ENCODE results near the gene SULF2. TPM values are rescaled to one million over a fixed set of nuclear protein-coding genes. Genes with fewer than 3 reads are reported as not detected.

SULF2 gene
- 10 to 100 TPM; 16.5 to 49.4 (median 31.1) TPM for total RNA-seq

DNA sequence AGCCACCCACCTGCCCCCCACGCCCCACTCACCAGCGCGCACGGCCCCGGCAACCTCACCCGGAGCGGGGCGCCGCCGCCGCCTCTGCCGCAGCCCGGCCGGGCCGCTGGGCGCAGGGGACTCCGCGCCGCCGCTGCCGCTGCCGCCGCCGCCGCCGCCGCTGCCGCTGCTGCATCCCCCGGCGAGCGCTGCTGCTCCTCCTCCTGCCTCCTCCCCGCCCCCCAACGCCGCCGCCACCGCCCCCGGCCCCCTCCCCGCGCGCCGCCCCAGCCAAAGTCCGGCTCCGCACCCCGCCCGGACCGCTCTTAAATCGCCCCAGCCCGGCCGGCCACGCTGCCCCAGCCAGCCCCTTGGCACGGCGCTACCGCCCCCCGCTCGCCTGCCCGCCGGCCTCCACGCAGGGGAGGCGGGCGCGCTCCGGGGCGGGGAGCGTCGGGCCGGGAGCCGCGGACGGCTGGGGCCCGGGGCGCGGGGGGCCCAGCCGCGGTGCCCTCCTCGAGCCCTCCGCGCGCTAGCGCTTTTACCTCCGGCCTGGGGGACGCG lies at the start of gene SULF2:
Gene SULF2, minus strand, starts transcription at position 171 of the 543 bp plus-strand sequence. CDS start 28,118 bp downstream, outside the sequence.
- TF ChIP-seq, protein P1, sequence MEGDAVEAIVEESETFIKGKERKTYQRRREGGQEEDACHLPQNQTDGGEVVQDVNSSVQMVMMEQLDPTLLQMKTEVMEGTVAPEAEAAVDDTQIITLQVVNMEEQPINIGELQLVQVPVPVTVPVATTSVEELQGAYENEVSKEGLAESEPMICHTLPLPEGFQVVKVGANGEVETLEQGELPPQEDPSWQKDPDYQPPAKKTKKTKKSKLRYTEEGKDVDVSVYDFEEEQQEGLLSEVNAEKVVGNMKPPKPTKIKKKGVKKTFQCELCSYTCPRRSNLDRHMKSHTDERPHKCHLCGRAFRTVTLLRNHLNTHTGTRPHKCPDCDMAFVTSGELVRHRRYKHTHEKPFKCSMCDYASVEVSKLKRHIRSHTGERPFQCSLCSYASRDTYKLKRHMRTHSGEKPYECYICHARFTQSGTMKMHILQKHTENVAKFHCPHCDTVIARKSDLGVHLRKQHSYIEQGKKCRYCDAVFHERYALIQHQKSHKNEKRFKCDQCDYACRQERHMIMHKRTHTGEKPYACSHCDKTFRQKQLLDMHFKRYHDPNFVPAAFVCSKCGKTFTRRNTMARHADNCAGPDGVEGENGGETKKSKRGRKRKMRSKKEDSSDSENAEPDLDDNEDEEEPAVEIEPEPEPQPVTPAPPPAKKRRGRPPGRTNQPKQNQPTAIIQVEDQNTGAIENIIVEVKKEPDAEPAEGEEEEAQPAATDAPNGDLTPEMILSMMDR (IDR thresholded peaks at IDR 0.05; ENCODE audit: low read depth), result no peak

DNA sequence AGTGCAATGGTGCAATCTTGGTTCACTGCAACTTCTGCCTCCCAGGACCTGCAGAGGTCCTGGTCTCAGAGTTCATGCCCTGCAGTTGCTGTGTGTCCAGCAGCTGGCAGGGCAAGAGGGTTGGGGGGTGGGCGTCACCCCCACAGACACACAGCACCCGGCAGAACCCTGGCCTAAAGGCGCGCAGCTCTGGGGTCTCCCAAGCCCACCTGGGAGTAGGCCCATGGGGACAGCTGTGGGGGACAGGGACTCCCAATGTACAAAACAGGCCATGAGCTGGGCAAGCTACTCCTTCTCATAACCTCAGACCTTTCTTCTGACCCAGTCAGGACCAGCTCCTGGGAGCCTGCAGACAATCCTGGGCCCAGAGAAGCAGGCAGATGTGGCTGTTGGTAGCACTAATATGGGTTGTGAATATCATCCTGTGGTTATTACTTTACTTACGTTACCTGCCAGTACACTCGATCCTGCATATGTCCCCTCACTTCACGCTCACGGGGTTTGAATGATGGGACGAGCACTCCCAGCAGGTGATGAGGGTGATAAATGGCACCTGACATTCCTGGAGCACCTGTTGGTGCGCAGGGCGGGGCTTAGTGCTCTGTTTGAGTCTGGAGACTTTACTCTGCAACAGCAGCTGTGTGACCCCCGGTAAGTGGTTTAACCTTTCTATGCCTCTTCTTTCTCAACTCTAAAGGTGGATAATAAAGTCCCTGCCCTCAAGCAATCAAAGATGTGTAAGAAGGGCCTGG lies 39.9 kb upstream of the SULF2 start:
- TF ChIP-seq, protein P1 (IDR thresholded peaks at IDR 0.05; ENCODE audit: low read depth), result no peak

DNA sequence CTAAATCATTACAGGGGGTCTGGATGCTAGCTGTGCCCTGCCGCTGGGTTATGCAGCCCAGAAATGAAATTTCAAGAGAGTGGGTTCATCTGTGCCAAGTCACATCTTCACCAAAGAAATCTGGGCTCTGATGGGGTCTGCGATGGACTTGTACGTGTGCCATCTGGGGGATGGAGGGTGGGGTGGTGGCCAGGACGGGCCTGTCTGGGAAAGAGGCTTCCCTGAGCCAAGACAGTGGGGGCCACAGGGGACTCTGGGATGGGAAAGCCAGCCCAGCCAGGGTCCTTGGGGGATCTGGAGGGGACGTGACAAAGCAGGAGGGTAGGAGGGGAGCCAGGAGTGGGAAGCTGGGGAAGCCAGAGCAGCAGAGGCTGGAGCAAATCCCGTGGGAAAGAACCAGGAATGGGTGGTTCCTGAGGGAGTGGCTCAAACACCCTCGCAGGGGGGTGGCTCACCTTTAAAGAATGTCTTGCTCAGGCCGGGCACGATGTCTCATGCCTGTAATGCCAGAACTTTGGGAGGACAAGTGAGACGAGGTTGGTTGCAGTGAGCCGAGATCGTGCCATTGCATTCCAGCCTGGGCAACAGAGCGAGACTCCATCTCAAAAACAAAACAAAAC lies 36.3 kb upstream of the SULF2 start:
- TF ChIP-seq, protein P1 (IDR thresholded peaks at IDR 0.05; ENCODE audit: low read depth), result no peak

DNA sequence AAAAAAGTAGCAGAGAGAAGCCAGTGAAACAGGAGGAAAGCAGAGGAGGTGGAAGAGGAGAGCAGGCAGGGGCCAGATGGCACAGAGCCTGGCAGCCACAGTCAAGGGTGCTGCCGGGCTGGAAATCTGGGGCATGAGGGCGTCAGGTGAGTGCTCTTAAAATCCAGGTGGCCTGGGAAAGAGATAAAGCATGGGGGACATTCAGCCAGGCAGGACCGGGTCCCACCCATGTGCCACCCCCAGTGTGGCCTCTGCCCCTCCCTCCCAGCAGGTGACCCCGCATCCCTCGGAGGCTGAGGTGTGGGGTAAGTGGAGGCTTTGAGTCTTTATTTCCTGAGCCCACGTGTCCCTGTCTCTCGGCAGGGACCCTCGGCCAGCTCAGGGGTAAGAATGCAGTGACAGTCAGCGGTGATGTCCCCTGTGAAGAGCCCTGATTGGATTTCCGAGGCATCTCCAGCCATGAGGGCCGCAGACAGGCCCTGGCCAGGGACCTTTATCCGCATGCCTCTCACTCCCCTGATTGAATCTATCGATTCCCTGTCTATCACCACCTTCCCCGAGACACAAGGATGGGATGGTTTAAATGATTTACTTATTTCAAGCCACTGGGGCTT lies 33.8 kb upstream of the SULF2 start:
- TF ChIP-seq, protein P1 (IDR thresholded peaks at IDR 0.05; ENCODE audit: low read depth), result no peak

DNA sequence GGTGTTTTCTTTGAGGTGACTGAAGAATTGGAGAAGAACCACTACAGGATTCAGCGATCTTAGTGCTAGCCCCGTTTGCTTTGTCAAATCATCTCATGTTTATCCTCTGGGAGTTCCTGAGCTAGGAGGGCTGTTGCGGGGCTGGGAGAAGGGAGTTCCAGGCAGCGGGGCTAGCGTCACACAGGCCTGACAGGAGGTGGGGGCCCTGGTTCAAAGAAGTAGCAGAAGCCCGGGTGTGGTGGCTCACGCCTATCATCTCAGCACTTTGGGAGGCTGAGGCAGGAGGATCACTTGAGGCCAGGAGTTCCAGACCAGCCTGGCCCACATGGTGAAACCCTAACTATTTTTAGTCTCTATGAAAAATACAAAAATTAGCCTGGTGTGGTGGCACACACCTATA lies 33.2 kb upstream of the SULF2 start:
- TF ChIP-seq, protein P1 (IDR thresholded peaks at IDR 0.05; ENCODE audit: low read depth), result no peak

DNA sequence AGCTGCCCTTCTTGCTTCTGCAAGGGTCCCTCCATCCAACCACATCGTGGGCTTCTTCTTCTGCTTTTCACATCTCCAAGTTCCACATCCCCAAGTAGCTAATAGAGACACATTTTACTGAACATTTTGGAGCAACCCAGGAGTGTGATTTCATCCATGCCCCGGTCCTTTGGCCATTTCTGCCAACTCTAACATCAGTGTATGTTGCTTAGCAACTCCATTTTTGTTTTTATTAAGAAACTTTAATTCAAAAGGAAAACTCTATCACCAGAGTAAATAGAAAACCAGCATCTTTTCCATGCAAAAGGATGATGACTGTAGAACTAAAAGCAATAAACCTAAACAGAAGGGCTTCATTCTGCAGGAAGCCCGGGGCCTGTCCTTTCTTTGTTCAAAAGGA lies 32.7 kb upstream of the SULF2 start:
- TF ChIP-seq, protein P1 (IDR thresholded peaks at IDR 0.05; ENCODE audit: low read depth), result no peak

DNA sequence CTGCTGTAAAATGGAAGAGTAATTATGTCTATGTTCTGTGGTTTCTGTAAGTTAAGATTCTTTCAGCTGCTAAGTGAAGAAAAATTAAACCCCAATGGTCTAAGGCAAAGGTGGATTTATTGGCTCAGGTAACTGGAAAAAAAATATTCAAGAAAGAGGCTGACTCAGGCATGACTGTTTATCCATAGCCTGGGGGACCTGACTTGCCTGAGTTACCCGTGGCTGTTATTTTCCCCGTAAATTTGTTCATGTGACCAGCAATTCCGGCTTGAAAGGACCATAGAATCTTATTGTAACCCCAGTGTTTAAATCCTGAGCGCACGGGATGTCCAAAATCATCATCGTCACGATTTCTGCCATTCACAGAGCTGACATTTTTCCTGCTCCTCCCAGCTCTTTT lies 32.3 kb upstream of the SULF2 start:
- TF ChIP-seq, protein P1 (IDR thresholded peaks at IDR 0.05; ENCODE audit: low read depth), result no peak

Data from subcutaneous adipose tissue (tissue), 4 donors.